ENCODE measurements around the gene B4GALNT4.

DNA sequence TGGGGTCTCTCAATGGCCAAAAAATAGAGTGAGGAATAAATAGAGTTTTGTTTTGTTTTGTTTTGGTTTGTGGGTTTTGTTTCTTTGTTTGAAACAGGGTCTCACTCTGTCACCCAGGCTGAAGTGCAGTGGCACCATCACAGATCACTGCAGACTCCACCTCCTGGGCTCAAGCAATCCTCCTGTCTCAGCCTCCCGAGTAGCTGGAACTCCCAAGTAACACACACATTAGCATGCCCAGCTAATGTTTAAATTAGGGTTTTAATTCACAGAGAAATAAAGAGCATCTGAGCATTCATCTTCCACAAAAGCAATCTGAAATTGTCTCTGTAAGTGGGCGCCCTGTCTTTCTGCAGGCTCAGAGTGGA, 39.4 kb upstream of the B4GALNT4 start:
- TF ChIP-seq CTCF (IDR thresholded peaks at IDR 0.05) (no peak), POLR2A (IDR thresholded peaks at IDR 0.05) (no peak), POLR2AphosphoS5 (IDR thresholded peaks at IDR 0.05) (no peak)
